Cardiac muscle cell (in vitro differentiated cells and primary cell): ENCODE measurements around the gene AP1AR. TPM values are rescaled to one million over a fixed set of nuclear protein-coding genes. Genes with fewer than 3 reads are reported as not detected.

Experiments
- DNase-seq, 2 donors: peaks; one replicate each; pipeline versions ENCODE4 v3.0.0 to v3.0.0-alpha.2; 2010 to 2017; ENCODE audit warnings: low read depth in 1 of 2, low spot score in 1 of 2
- H3K27ac ChIP-seq: fragments of 200-600 bp; sonication (generic); 2 replicates; pipeline ENCODE4 v1.5.1; 2016
- H3K27me3 ChIP-seq: fragments of 200-600 bp; sonication (generic); 2 replicates; pipeline ENCODE4 v1.6.0; 2016; ENCODE audit warnings: control low read depth
- H3K36me3 ChIP-seq: fragments of 200-600 bp; sonication (generic); 2 replicates; pipeline ENCODE4 v1.5.1; 2016; ENCODE audit warnings: control low read depth
- H3K4me1 ChIP-seq: fragments of 200-600 bp; sonication (generic); 2 replicates; pipeline ENCODE4 v1.8.1; 2017; ENCODE audit warnings: low read depth, mild to moderate bottlenecking, mixed run types
- H3K4me3 ChIP-seq: fragments of 200-600 bp; sonication (generic); 2 replicates; pipeline ENCODE4 v1.5.1; 2016; ENCODE audit warnings: mild to moderate bottlenecking
- H3K9me3 ChIP-seq: fragments of 200-600 bp; sonication (generic); 2 replicates; pipeline ENCODE4 v1.5.1; 2017; ENCODE audit warnings: low read depth, mild to moderate bottlenecking, control low read depth
- CTCF ChIP-seq: IDR thresholded peaks from 2 replicates; pipeline ENCODE4 v1.5.1; 2012; ENCODE audit warnings: low read depth, mild to moderate bottlenecking, low read length
- polyA plus RNA-seq: library from polyadenylated mRNA; unstranded; fragments of >200 nt; fragmentation: Nextera tagmentation; extraction: Ambion mirVana; gene quantifications from 2 replicates; pipeline ENCODE4 v1.2.1, GENCODE V29; 2016
- total RNA-seq: library from RNA; depleted of rRNA; stranded (reverse); fragments of >200 nt; gene quantifications from 2 replicates; pipeline ENCODE4 v1.2.3, GENCODE V29; 2016

AP1AR gene
- total and polyA plus RNA-seq, 2 experiments from 2014 or later: 21.7 to 28.0 TPM

- no peaks in the 10 kb centered on the region for H3K27me3 ChIP-seq
- no peaks in the 10 kb centered on the region for H3K9me3 ChIP-seq
- H3K36me3 ChIP-seq: no peaks in the 10 kb centered on the region
- TF ChIP-seq CTCF: no peak
- H3K4me1 ChIP-seq: no peaks in the 10 kb centered on the region
- H3K27ac ChIP-seq: no peak overlapping the region
- peak in 1 of 2 donors; percentile 61 for DNase-seq
- no peak overlapping the region for H3K4me3 ChIP-seq
Observed at GRCh38 chr4:112213091-112213490, 18.5 kb upstream of the AP1AR start.

- Histone ChIP-seq H3K4me1 (no peaks in the 10 kb centered on the region), H3K27me3 (no peaks in the 10 kb centered on the region), H3K27ac (no peak overlapping the region), H3K4me3 (no peak overlapping the region), H3K9me3 (no peaks in the 10 kb centered on the region), H3K36me3 (no peaks in the 10 kb centered on the region)
- peak in 1 of 2 donors; percentile 83 for DNase-seq
- TF ChIP-seq CTCF: no peak
Observed at GRCh38 chr4:112213856-112214255, 17.7 kb upstream of the AP1AR start.

- H3K27me3 ChIP-seq: no peaks in the 10 kb centered on the region
- no peaks in the 10 kb centered on the region for H3K9me3 ChIP-seq
- peak; percentile 42 for TF ChIP-seq CTCF
- DNase-seq: peak; percentile 20 to 56
- no peak overlapping the region for H3K27ac ChIP-seq
- no peak overlapping the region for H3K4me3 ChIP-seq
- H3K4me1 ChIP-seq: no peaks in the 10 kb centered on the region
- H3K36me3 ChIP-seq: no peaks in the 10 kb centered on the region
Observed at GRCh38 chr4:112214390-112215264, 17.0 kb upstream of the AP1AR start.

- H3K4me3 ChIP-seq: no peak overlapping the region
- no peaks in the 10 kb centered on the region for H3K27me3 ChIP-seq
- no peak for TF ChIP-seq CTCF
- H3K27ac ChIP-seq: no peak overlapping the region
- H3K4me1 ChIP-seq: no peaks in the 10 kb centered on the region
- no peaks in the 10 kb centered on the region for H3K9me3 ChIP-seq
- no peak for DNase-seq
- H3K36me3 ChIP-seq: no peaks in the 10 kb centered on the region
Observed at GRCh38 chr4:112219826-112220366, 11.7 kb upstream of the AP1AR start.

- no peaks in the 10 kb centered on the region for H3K27me3 ChIP-seq
- H3K36me3 ChIP-seq: no peaks in the 10 kb centered on the region
- H3K9me3 ChIP-seq: no peaks in the 10 kb centered on the region
- H3K4me3 ChIP-seq: no peak overlapping the region
- DNase-seq: no peak
- TF ChIP-seq CTCF: no peak
- H3K27ac ChIP-seq: no peak overlapping the region
- no peaks in the 10 kb centered on the region for H3K4me1 ChIP-seq
Observed at GRCh38 chr4:112222219-112222955, 9.2 kb upstream of the AP1AR start.
